PFSK-1 (cell line): ENCODE results near the gene CUEDC1.

ENCODE experiments used
- FOXP2 ChIP-seq: optimal IDR thresholded peaks from 2 replicates; pipeline ENCODE3; 2011; ENCODE audit warnings: borderline replicate concordance, control low read depth, inconsistent platforms; ENCODE audit not compliant: insufficient read depth; ENCODE audit errors: extremely low read length, extremely low read depth
- POLR2AphosphoS5 ChIP-seq: IDR thresholded peaks from 2 replicates; pipeline ENCODE4 v1.6.1; 2012; ENCODE audit warnings: low read depth, mild to moderate bottlenecking, control low read depth, low read length, moderate library complexity
- REST ChIP-seq, 2 experiments: IDR thresholded peaks; 2 replicates each; pipeline versions ENCODE4 v1.6.1 to v1.8.0; 2011 to 2012; ENCODE audit warnings: low read depth in 2 of 2, low read length in 2 of 2, control low read depth in 1 of 2, inconsistent platforms in 1 of 2, mild to moderate bottlenecking in 1 of 2, moderate library complexity in 1 of 2; ENCODE audit not compliant: insufficient read depth in 1 of 2
- SIN3A ChIP-seq: IDR thresholded peaks from 2 replicates; pipeline ENCODE4 v1.6.1; 2012; ENCODE audit warnings: mild to moderate bottlenecking, low read length, moderate library complexity, borderline replicate concordance; ENCODE audit not compliant: insufficient read depth
- TAF1 ChIP-seq: IDR thresholded peaks from 2 replicates; pipeline ENCODE4 v1.6.1; 2012; ENCODE audit warnings: low read length, control low read depth, borderline replicate concordance; ENCODE audit not compliant: insufficient read depth

CUEDC1 gene

GRCh38 chr17:57876023-57876865, 79.0 kb downstream of the CUEDC1 start:
- no peak for TF ChIP-seq REST (IDR thresholded peaks at IDR 0.05; ENCODE audit: insufficient read depth in 1 of 2, low read depth in 2 of 2, low read length in 2 of 2)
- TF ChIP-seq SIN3A = no peak
- no peak for TF ChIP-seq POLR2AphosphoS5
- no peak for TF ChIP-seq TAF1
- no peak for TF ChIP-seq FOXP2

- TF ChIP-seq FOXP2 (peak; percentile 15), SIN3A (no peak), REST (IDR thresholded peaks at IDR 0.05; ENCODE audit: insufficient read depth in 1 of 2, low read depth in 2 of 2, low read length in 2 of 2) (no peak), POLR2AphosphoS5 (no peak), TAF1 (no peak)
These were observed 79.8 kb downstream of the CUEDC1 start for GRCh38 chr17:57875290-57876022.

GRCh38 chr17:57874434-57875289, 80.5 kb downstream of the CUEDC1 start:
- TF ChIP-seq POLR2AphosphoS5 = no peak
- peak; percentile 35 for TF ChIP-seq FOXP2

- TF ChIP-seq REST (IDR thresholded peaks at IDR 0.05; ENCODE audit: insufficient read depth in 1 of 2, low read depth in 2 of 2, low read length in 2 of 2) = no peak
- TF ChIP-seq TAF1 = no peak
- TF ChIP-seq SIN3A = no peak
- TF ChIP-seq FOXP2 = no peak
- no peak for TF ChIP-seq POLR2AphosphoS5
These were observed 81.2 kb downstream of the CUEDC1 start for GRCh38 chr17:57874058-57874419.

- TF ChIP-seq TAF1 (no peak), POLR2AphosphoS5 (no peak), FOXP2 (no peak), REST (IDR thresholded peaks at IDR 0.05; ENCODE audit: insufficient read depth in 1 of 2, low read depth in 2 of 2, low read length in 2 of 2) (0 out of 4 replicates have a peak, but pooled peaks of 1 of the 2 experiments have one; percentile 22), SIN3A (no peak)
These were observed 81.8 kb downstream of the CUEDC1 start for GRCh38 chr17:57873261-57874057.
